IPS DF 4.7 (cell line): ENCODE data around the gene UQCRQ.

Source experiments
- DNase-seq: peaks from one replicate; pipeline ENCODE4 v3.0.0-alpha.2; 2013; ENCODE audit warnings: low spot score; ENCODE audit errors: extremely low read depth

The UQCRQ gene

DNA sequence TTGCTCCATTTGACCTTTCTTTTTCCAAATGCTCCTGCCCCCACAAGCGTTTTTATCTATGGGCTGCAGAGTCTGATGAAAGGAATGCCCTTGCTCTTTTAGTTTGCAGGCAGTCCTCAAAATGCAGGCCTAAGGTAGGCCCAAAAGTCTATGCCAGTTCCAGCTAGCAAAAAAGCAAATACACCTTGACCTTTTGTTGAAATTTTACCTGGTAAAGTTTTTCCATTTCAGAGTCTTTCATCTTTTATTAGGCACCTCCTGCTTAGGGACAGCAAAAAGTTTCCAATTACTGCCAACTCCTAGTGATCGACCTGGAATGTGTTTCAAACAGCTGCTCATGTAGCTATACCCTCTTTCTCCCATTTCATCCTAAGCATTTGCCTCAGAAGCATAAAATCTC is 4.4 kb downstream of the UQCRQ start:
- DNase-seq, result no peak

DNA sequence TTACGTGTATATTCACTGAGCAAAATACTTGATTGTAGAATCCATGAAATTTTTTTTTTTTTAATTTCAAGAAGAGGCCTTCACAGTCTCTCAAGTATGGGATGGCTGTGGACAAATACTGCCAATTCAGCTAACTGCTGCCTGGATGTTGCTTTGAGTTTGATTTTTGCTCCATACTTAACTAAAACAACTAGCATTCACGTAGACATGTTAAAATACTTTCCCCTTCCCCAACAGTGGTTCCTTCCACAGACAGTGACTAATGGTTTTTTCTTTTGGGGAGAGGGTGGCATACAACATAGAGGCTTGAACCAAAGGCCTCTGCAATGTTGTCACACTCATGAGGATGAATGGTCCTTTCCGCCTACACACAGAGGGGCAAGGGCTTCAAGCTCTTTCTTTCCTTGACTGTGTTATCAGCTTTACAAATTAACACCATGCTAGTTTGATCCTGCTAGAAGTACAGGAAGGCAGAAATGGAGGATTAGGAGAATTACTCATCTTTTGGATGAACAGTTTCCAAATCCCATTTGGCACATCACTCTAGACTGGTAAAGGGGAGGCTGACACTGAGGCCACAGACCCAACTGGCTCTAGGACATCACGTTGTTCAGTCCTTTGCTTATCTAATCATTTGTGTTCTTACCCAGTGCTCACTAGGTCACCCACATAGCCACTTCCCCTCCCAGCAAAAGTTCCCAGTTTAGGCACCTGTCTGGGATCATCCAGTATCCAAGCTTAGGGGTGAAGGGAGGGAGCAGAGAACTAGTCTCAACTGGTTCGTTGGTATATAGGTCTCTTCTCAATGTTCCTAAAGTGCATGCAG is 5.2 kb downstream of the UQCRQ start:
- DNase-seq, result no peak

DNA sequence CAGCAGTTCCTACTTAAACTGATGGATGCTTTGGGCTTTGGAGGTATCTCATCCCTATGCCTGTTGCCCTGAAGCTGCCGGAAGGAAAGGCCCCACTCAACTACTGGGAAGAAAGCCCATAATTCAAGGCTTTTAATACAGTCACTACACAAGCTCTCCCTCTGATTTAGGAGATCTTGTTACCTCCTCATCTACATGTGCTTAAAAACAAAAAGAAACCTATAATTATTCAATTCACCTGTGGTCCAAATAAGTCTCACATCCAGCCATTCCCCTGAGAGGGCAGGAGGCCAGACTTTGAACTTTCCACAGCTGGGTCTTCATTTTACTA is 6.3 kb downstream of the UQCRQ start:
- no peak for DNase-seq

DNA sequence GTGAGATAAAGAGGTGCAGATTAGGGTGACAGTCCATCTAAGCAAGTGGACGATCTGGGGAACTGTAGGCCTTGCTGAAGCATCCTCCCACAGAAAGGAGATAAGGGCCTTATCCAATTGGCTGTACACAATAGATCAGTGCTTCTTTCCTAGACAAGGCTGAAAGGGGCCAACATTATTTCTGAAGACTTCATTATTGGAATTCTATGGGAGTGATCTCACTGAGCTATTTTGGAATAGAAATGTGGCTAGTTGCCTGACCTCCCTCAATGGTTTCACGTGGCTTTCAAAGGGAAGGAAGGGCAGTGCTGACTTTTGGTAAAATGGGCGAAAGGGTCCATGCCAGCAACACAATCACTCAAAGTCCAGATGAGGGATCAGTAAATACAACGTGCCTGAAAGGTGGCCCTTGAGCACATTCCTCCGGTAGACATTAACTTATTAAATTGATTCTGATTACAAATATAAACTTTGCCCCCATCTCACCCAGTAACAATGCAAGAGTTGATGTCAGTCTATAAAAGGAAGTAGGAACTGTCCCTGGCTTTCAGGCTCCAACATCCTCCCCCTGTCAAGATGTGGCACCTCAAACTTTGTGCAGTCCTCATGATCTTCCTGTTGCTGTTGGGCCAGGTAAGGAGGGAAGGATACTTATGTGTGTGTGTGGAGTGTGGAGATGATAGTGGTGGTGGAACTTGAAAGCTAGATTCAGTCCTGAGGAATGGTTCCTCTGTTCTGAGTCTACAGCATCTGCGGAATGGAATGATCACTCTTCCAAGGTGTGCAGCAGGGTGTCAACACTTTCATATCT is 6.9 kb downstream of the UQCRQ start, which contains the start of gene LEAP2:
TSS of gene LEAP2 (plus strand) at position 550 of the 811 bp plus-strand sequence. CDS start at position 577, 27 bp downstream.
- DNase-seq, result no peak

DNA sequence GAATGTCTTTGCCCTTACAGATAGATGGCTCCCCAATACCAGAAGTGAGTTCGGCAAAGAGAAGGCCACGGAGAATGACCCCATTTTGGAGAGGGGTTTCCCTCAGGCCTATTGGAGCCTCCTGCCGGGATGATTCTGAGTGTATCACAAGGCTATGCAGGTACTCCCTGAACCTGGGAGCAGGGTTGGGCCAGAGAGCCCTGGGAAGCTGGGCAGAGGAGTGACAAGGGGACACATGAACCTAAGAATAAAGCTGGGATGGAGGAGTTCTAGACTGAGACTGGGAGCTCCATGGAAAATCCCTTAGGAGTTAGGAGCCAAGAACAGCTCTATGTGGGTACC is 7.5 kb downstream of the UQCRQ start:
- no peak for DNase-seq

DNA sequence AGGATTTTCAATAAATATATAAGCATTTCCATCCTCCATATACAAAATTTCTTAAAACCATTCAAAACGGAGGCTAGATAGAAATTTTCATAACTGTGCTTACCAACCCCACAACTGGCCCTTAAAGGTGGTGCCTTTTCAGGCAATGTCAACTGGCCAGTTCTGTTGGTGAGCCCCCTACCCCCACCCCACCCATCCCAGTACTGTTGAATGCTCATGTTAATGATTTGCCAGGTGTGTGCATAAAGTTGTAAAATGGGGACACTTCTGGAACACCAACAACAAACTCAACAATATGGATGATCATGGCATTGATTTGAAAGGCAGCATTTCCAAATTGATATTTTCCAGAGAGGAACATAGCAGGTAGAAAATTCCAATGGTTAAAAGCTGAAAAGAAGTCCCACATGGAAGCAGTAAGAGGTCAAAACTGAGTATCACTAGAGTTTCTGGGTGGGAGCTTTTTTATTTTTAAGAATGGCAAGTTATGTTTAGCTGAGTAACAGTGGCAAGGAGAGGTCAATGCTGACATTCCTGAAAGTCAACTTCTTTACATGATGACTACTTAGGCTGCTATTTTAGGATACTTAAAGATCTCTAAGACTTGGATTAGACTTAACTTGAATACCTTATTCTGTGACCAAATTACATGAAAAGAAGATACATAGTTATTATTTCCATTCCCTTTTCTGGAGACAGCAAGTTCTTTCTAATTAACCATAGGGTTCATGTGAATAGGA is 9.7 kb downstream of the UQCRQ start:
- DNase-seq, result no peak

DNA sequence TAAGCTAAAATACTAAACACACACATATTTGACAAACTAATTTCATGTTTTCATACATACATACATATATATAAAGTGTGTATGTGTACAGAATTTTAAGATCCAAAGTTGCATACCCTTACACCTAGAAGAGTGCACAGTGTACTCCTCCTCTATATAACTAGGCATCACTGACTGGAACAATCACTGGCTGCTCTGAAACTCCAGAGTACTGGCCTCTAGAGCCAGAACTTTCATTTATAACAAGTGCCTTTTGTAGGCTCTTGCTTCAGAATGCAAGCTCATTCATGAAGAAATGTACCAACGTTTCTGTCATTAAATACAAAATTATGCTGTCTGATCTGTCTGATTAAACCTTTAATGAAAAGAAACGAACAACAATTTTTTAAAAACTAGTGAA is 11.0 kb downstream of the UQCRQ start:
- DNase-seq, result no peak

DNA sequence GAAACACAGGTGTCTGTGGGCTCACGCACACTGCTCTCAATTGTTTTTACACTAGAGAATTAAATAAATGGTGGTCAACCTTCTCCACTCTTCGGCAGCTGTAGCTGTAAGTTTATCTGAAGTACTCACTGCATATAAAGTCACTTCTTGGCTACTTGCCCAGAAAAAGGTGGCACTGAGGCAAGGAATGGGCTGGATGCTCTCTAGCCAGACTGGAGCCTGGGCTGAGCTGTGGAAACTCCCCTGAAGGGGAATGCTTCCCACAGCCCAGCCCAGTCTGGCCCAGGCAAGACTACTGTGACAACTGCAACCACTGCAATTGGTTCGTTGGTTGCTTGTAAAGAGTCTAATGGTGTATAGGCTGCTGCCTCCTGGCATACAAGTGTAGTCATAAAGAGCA is 11.5 kb downstream of the UQCRQ start:
- no peak for DNase-seq

DNA sequence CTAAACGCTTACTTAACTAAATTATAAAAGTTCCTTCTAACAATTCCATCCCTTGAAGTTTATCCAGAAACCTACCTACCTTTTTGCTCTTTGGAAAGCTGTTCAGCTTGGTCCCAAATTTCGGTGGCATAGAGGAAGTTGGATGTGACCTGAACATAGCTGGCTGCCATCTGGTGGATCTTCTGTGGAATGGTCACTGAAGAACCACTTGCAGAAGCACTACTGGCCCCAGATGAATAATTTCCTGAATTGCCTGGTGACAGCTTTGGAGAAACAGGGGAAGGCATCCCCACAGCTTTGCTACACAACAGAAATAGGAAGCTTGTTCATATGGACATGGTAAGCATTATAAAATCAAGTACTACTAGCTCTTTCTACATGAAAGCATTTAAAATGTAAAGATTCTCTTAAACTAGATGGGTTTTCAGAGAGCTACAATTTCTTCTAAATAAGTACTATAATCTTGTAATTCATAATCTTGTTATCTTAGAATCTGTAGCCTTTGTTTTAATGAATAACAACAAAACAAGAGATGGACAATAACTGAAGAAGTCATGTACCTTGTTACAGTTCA is 16.9 kb downstream of the UQCRQ start:
- no peak for DNase-seq

DNA sequence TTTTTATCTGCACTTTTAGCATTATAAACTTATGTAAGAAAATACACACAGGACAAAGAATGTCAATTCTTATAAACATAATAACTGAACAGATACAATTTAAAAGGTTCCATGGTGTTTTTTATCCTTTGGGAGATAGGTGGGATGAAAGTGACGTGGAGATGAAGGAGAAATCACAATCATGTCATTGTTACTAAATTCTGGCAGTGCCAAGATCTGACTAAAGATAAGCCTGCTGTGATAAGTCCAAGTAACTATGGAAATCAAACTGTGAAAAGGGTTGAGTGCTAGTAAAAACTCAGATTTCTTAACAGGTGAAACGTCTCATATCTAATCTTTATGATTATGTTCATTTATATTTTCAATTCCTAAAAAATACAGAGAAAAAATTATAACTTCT is 18.1 kb downstream of the UQCRQ start:
- no peak for DNase-seq

DNA sequence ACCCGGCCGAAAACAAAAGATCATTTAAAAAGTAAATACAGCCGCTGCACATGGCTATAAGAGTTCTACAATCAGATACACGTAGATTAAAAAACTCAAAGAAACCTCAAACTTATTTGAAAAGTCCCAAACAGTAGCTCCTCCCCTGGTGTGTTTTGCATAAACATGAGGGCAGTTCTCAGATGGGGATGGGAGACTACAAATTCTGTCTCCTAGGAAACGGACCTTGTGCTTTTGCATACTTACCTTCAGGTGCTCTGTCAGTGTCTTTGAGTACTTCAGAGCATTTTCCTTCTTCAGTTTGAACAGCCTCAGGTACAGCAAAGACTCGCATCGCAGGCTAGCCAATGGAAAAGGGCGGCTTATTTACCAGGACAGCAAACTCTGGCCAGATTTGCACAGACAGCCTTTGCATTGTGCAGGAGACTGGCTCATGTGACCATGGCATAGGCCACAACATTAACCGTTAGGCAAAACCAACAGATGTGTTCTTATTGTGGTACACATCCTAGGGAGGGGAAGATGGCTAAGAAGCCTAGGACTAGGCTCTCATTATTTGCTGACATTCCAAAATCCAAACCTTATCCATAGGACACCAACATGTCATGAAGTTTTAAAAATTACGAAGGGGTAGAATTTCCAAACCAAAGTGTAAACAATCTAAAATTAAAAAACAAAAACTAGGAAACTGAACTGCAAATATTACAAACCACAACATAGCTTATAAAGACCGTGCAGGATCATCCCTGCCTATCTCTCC is 19.8 kb downstream of the UQCRQ start:
- DNase-seq, result no peak

DNA sequence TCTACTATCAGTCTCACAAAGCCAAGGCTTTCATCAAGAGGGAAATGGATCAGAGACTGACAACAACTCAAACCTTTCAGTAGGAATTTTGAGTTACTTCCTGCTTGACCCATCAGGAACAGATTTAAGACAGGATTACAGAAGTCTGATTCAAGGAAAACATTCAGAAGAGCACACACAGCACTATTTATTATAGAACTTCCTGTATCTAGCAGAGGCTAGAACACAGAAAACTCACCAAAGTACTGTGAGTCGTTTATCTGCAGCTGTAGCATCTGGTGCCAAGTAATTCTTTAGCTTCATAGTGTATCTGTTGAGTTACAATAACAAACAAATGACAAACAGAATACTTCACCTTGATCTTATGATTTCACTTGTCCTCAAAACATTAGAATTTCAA is 20.8 kb downstream of the UQCRQ start:
- DNase-seq, result no peak

DNA sequence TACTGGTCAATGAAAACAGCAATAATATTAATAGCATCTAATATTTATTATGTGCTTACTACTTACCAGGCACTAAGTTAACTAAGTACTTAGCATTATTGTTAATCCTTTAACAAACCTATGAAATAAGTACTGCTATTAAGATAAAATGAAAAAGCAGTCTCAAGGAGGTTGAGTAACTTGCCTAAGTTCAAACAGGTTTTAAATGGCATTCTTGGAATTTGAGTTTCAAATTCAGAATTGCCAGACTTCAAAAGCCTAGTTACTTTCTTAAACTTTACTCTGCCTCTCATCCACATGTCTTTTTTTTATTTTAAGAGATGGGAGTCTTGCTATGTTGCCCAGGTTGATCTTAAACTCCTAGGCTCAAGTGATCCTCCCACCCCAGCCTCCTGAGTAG is 23.1 kb downstream of the UQCRQ start:
- DNase-seq, result no peak

DNA sequence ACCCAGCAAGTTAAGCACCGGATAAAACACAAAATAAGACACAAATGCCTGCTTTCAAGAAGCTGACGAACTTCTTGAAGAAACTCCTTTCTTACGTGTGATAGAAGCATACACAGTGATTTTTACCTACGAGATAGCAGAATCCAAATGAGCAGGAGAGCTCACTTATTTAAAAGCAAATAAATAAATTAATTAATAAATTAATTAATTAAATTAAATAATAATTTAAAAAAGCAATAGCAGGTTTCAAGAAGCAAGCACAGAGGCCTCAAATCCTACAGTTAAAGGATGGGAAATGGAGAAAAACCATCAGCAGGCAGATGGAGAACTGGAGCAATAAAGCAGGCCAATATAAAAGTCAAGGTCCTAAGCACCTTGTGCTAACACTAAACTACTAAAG is 24.4 kb downstream of the UQCRQ start:
- no peak for DNase-seq

DNA sequence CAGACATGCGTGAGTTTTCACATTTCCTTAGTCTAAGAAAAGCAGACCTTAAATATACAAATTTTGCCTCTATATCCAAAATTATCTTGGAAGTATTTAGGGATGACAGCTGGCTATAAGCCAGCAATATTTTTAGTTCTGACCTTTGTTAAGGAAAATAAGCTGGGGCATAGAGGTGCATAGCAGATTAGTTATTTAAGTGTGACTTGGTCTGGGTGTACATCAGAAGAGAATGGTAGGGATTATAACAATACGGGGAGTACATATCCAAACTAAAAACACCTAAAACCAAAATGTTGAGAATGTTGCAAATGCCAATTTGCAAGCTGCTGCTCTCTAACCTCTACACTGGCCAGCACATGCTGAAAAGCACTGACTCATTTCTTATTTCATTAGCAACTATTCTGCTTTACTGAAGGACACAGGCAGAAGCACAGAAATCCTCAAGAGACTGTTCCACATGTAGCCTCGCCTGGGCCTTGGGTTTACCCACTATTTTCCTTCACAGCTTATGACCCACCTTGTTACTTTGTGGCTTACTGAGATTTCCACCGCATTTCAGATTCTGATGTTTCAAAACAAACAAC is 29.4 kb downstream of the UQCRQ start:
- no peak for DNase-seq

DNA sequence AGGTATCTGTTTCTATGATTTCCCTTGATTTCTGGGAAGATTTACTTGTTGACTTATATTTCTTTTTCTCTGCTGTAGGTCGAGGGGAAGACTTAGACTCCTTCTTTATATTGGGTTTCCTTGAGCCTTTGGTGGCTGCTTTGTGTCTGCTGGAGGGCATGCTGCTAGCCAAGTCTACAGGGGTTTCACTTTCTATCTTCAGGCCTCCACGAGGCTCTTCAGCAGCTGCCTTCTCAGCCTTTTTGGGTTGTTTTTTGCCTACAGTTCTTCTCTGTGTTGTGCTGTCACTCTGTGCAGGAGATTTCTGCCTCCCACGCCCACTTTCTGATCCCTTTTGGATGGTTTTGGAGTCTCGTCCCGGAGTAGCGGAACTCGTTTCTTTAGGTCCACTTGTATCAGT is 30.2 kb downstream of the UQCRQ start:
- no peak for DNase-seq

DNA sequence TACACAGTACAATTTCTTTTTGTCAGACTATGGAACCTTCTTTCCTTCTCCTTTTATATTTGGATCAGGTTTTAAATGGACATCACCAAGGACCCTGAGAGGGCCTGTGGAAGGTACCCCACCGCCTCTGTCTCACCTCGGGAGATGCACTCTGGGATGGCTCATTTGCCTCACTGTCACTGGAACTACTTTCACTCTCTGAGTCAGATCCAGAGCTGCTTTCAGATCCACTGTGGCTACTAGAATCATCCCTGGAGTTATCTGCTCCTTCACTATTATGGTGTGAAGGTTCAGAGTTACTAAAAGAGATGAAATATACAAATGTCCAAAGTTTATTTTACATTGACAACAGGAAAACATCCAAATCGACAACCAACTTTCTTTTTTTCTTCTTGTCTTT is 31.7 kb downstream of the UQCRQ start:
- DNase-seq, result no peak

DNA sequence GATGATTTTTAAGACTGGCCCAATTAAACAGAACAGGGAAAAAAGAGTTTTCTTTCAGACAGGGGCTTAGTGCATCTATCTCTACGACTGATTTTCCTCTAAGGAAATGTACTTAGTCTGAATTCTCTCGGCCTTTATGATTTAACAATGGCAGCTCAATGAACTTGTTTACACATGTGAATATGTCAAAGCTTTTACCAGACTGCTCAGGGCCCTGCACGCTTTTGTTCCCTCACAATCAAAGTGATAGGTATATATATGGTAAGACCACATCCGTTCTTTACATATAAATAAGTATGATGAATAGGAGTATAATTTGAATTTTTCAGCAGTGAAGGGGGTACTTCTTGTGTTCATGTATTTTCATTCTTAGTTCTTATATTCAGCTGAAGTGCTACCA is 34.6 kb downstream of the UQCRQ start:
- DNase-seq, result no peak

DNA sequence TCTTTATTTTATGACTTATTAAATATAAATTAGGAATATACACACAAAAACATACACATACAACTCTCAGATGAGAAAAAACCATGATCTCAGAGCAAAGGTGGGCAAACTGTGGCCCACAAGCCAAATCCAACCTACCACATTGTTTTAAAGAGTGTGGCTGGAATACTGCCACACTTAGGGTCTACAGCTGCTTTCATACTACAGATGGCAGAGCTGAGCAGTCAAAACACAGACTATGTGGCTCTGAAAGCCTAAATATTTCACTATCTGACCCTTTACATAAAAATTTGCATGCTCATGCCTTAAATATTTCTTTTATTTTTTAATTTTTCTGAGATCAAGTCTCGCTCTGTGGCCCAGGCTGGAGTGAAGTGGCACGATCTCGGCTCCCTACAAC is 35.3 kb downstream of the UQCRQ start:
- no peak for DNase-seq

DNA sequence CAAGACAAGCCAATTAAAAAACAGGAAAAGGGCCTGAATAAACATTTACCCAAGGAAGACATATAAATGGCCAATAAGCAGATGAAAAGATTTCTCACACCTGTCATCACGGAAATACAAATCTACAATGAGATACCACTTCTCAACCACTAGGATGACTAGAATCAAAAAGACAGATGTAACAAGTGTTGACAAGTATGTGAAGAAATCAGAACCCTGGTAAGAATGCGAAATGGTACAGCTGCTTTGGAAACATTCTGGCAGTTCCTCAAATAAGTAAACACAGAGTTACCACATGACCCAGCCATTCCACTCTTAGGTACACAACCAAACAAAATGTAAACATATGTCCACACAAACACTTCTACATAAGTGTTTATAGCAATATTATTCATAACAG is 39.5 kb downstream of the UQCRQ start:
- no peak for DNase-seq

DNA sequence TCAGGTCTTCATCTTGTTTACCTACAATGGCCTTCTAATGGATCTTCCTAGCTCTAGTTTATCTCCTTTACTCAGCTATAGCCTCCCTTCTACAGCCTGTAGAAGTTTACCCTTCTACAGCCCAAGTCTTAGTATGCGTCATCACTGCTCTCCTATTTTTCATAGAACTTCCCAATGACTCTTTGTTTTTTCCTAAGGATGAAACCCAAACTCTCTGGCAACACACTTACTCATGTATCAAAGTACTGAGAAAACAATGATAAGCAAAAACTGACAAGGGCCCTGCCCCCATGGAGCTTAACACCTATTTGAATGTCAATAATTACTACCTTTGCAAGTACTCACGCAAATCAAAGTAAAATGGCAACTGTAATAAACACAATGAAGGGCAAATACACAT is 40.7 kb downstream of the UQCRQ start:
- no peak for DNase-seq
